ENCODE results near the gene SWAP70. TPM values are rescaled to one million over a fixed set of nuclear protein-coding genes. Genes with fewer than 3 reads are reported as not detected.

The SWAP70 gene
- total and polyA plus RNA-seq, 9 of the 15 experiments (the other 6 are each of a cell fraction or from before 2014, with no cell fraction given), result 1.7 to 4.9 (median 3.9) TPM

- no peak for TF ChIP-seq AFF1 (IDR thresholded peaks at IDR 0.05; ENCODE audit: low read depth in 1 of 2, partially characterized antibody in 2 of 2)
- no peak for TF ChIP-seq MXI1 (IDR thresholded peaks at IDR 0.05; ENCODE audit: low read depth, low read length)
- TF ChIP-seq NR3C1 (CRISPR knock-in tag; IDR thresholded peaks at IDR 0.05), result no peak
- no peak for TF ChIP-seq ATF1 (CRISPR knock-in tag; IDR thresholded peaks at IDR 0.05)
- peak; percentile 34 for TF ChIP-seq ATF1 (tag; IDR thresholded peaks at IDR 0.05)
- TF ChIP-seq NELFE (IDR thresholded peaks at IDR 0.05; ENCODE audit: insufficient read depth, insufficient read length), result no peak
- TF ChIP-seq E2F6 (IDR thresholded peaks at IDR 0.05; ENCODE audit: borderline replicate concordance in 1 of 2, extremely low read depth in 1 of 2, insufficient read depth in 1 of 2, insufficient read length in 1 of 2, low read depth in 1 of 2, low read length in 1 of 2, poor library complexity in 1 of 2, severe bottlenecking in 1 of 2), result no peak
- TF ChIP-seq TRIM24 (IDR thresholded peaks at IDR 0.05), result peak; percentile 63 to 82; a peak in 3 of 4 replicates
- TF ChIP-seq SIRT6 (IDR thresholded peaks at IDR 0.05; ENCODE audit: low read depth, low read length), result no peak
- no peak for TF ChIP-seq CHD2 (IDR thresholded peaks at IDR 0.05; ENCODE audit: low read depth, low read length)
- TF ChIP-seq TBP (optimal IDR thresholded peaks at IDR 0.05; ENCODE audit: low read depth, low read length), result no peak
- no peak for TF ChIP-seq SNIP1 (IDR thresholded peaks at IDR 0.05; ENCODE audit: low read depth)
- TF ChIP-seq E2F4 (CRISPR knock-in tag; IDR thresholded peaks at IDR 0.05; ENCODE audit: low read depth), result no peak
- TF ChIP-seq ZNF780A (CRISPR knock-in tag; IDR thresholded peaks at IDR 0.05), result no peak
- TF ChIP-seq ZNF431 (CRISPR knock-in tag; IDR thresholded peaks at IDR 0.05), result no peak
- TF ChIP-seq THAP7 (CRISPR knock-in tag; IDR thresholded peaks at IDR 0.05), result no peak
- TF ChIP-seq NCOA4 (IDR thresholded peaks at IDR 0.05; ENCODE audit: partially characterized antibody), result no peak
- no peak for TF ChIP-seq MCM5 (IDR thresholded peaks at IDR 0.05; ENCODE audit: low read depth)
- TF ChIP-seq SP2 (IDR thresholded peaks at IDR 0.05; ENCODE audit: extremely low read depth, low read depth, low read length, poor library complexity, severe bottlenecking), result no peak
- peak; percentile 60; the same call in 1 of the 2 replicates for TF ChIP-seq GATA2 (CRISPR knock-in tag; IDR thresholded peaks at IDR 0.05)
These were observed 11.8 kb upstream of the SWAP70 start (continued) for GRCh38 chr11:9651899-9652748.

Data from K562 (cell line).